HepG2 (cell line): ENCODE measurements around the gene LCN1. TPM values are rescaled to one million over a fixed set of nuclear protein-coding genes. Genes with fewer than 3 reads are reported as not detected.

Source experiments
- ATAC-seq: fragments of 200-7000 bp; cut with Tn5 transposase; 3 replicates; pipeline ENCODE4 v1.9.1; 2020; ENCODE audit warnings: mild to moderate bottlenecking, moderate library complexity
- BruUV-seq: library from RNA; stranded (reverse); fragments of 400-500 nt; replicated peaks from 2 replicates; lab custom pipeline; 2021; lab: Mats Ljungman, UMichigan
- CTCF ChIA-PET: fragments of 300-600 bp; formaldehyde crosslinking; extraction: SDS; loops from one replicate; lab custom pipeline; 2021; ENCODE audit warnings: low total read pairs, inconsistent platforms, low intra/inter-chr PET ratio; lab: Yijun Ruan, JAX
- POLR2A ChIA-PET: fragments of 350-600 bp; sonication (Branson Sonifier 250); formaldehyde crosslinking; loops from one replicate; lab custom pipeline; 2020; ENCODE audit warnings: antibody characterized with exemption, inconsistent platforms; lab: Yijun Ruan, JAX
- DNase-seq: peaks from one replicate; pipeline ENCODE4 v3.0.0-alpha.2; 2015; ENCODE audit warnings: low spot score
- FAIRE-seq: peaks from 3 replicates; lab custom pipeline; 2011; peaks lifted over from hg19 to GRCh38; lab: Jason Lieb, UNC
- H2AFZ ChIP-seq: one replicate; pipeline ENCODE4 v1.6.1; 2011; ENCODE audit warnings: low read length, inconsistent platforms
- H3K27ac ChIP-seq: fragments of 300-600 bp; 3 replicates; pipeline ENCODE4 v1.8.0; 2011; ENCODE audit warnings: mixed run types, mild to moderate bottlenecking, mixed read lengths, low read length, inconsistent platforms; ENCODE audit not compliant: insufficient read depth; ENCODE audit errors: extremely low read length
- H3K27me3 ChIP-seq, 2 experiments: fragments of 200-600 bp in 1 of 2; 2 replicates in 1 of 2; 3 replicates in 1 of 2; pipeline versions ENCODE4 v1.6.0 to v1.8.0; 2011; ENCODE audit warnings: low read length in 2 of 2, mild to moderate bottlenecking in 2 of 2, moderate library complexity in 2 of 2, inconsistent platforms in 1 of 2; ENCODE audit not compliant: insufficient read depth in 2 of 2, control insufficient read depth in 1 of 2
- H3K36me3 ChIP-seq, 2 experiments: fragments of 200-600 bp in 1 of 2; replicated peaks in 1 of 2; 2 replicates in 1 of 2; 3 replicates in 1 of 2; pipeline versions ENCODE4 v1.5.1 to v1.8.0; 2011; ENCODE audit warnings: low read length in 2 of 2, inconsistent platforms in 1 of 2; ENCODE audit not compliant: insufficient read depth in 2 of 2, control insufficient read depth in 1 of 2
- H3K4me1 ChIP-seq: 2 replicates; pipeline ENCODE4 v1.5.1; 2012; ENCODE audit warnings: low read length, inconsistent platforms; ENCODE audit not compliant: insufficient read depth
- H3K4me2 ChIP-seq: 2 replicates; pipeline ENCODE4 v1.6.0; 2011; ENCODE audit warnings: low read depth, low read length, inconsistent platforms
- H3K4me3 ChIP-seq, 3 experiments: fragments of 200-600 bp in 1 of 3; sonication (generic), shearing (Covaris generic) in 1 of 3; replicated peaks in 1 of 3; 2 replicates each; pipeline ENCODE4 v1.5.1; 2011 to 2016; ENCODE audit warnings: low read length in 3 of 3, inconsistent platforms in 2 of 3, low read depth in 2 of 3, mild to moderate bottlenecking in 2 of 3, control low read depth in 1 of 3, mixed read lengths in 1 of 3; ENCODE audit not compliant: insufficient read depth in 1 of 3
- H3K79me2 ChIP-seq: one replicate; pipeline ENCODE4 v1.6.1; 2011; ENCODE audit warnings: low read length, inconsistent platforms; ENCODE audit not compliant: insufficient read depth
- H3K9ac ChIP-seq: 2 replicates; pipeline ENCODE4 v1.6.0; 2011; ENCODE audit warnings: mild to moderate bottlenecking, low read depth, low read length, inconsistent platforms; ENCODE audit not compliant: insufficient read depth
- H3K9me3 ChIP-seq: 2 replicates; pipeline ENCODE4 v1.5.1; 2012; ENCODE audit warnings: mild to moderate bottlenecking, low read length
- H4K20me1 ChIP-seq: 2 replicates; pipeline ENCODE4 v1.6.0; 2011; ENCODE audit warnings: inconsistent platforms, mild to moderate bottlenecking, low read length, moderate library complexity; ENCODE audit not compliant: insufficient read depth
- ZNF382 ChIP-seq: sonication (generic); formaldehyde crosslinking; IDR thresholded peaks from 2 replicates; pipeline ENCODE4 v1.5.0; 2020; ENCODE audit warnings: missing genetic modification reagents, mild to moderate bottlenecking, borderline replicate concordance
- ZSCAN25 ChIP-seq: sonication (generic); formaldehyde crosslinking; IDR thresholded peaks from 2 replicates; pipeline ENCODE4 v1.8.0; 2022; ENCODE audit warnings: mild to moderate bottlenecking, missing genetic modification reagents
- WGBS: methylation state at CpG from one replicate; pipeline ENCODE4 v1.1.6; 2017; ENCODE audit warnings: low lambda C conversion rate; 5-methylcytosine and 5-hydroxymethylcytosine counted together
- in situ Hi-C: cut with HindIII; loops from 2 replicates; pipeline ENCODE4 v1.10.0; 2017; ENCODE audit warnings: low pct_unique_long_range_greater_than_20kb; ENCODE audit not compliant: extremely low pct_ligation_motif_present
- intact Hi-C: fragments of 100-400 bp; cut with micrococcal nuclease; formaldehyde crosslinking; loops from one replicate; pipeline ENCODE4 v1.10.0; 2022; ENCODE audit not compliant: unreplicated experiment
- polyA plus RNA-seq, 8 experiments: library from polyadenylated mRNA; depleted of rRNA in 3 of 8; stranded (reverse) in 7 of 8; unstranded in 1 of 8; fragments of >200 nt; fragmentation: Illumina TruSeq in 4 of 8; extraction: Trizol in 4 of 8; gene quantifications; 2 replicates each; pipeline versions ENCODE4 v1.2.1 to v1.2.3, GENCODE V29; 2011 to 2016; ENCODE audit warnings: low read depth in 4 of 8, missing spikeins in 1 of 8, mixed read lengths in 1 of 8; ENCODE audit not compliant: insufficient read depth in 1 of 8
- total RNA-seq, 5 experiments: library from RNA; depleted of rRNA; stranded (reverse); fragments of >200 nt; fragmentation: Illumina TruSeq; extraction: Trizol; gene quantifications; 2 replicates each; pipeline ENCODE4 v1.2.3, GENCODE V29; 2016; ENCODE audit warnings: low read depth in 1 of 5
- TF ChIP-seq, protein P1 (sequence below): sonication (generic); formaldehyde crosslinking; IDR thresholded peaks from 2 replicates; pipeline ENCODE4 v1.5.0; 2020; ENCODE audit warnings: missing genetic modification reagents, mild to moderate bottlenecking, borderline replicate concordance
- TF ChIP-seq, protein P2 (sequence below): sonication (generic); formaldehyde crosslinking; IDR thresholded peaks from 2 replicates; pipeline ENCODE4 v1.5.0; 2020; ENCODE audit warnings: missing genetic modification reagents, mild to moderate bottlenecking, borderline replicate concordance
- TF ChIP-seq, protein P3 (sequence below): sonication (generic); formaldehyde crosslinking; IDR thresholded peaks from 2 replicates; pipeline ENCODE4 v1.4.0; 2020; ENCODE audit warnings: missing genetic modification reagents

The LCN1 gene
- total and polyA plus RNA-seq, 2 of the 13 experiments (the other 11 are each of a cell fraction or from before 2014, with no cell fraction given): not detected

DNA sequence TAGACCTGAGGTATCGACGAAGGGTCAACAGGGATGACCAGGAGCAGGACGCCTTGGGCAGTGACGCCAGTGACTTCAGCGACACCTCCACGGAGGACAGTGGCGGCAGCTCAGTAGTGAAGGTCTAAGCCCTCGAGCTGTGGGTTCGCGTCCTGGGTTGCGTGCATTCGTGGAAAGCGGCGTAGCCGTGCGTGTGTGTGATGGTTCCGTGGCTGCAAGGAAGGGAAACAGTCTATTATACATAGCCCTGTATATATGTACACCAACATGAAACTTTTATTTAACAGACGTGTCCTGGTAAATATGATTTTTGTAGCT lies 33.3 kb upstream of the LCN1 start:
- no TSS peak for BruUV-seq
- no peak overlapping the region for H3K27ac ChIP-seq
- peaks cover 15 to 33% of the 10 kb centered on the region in 2 experiments; a peak in 4 of 5 replicates for H3K36me3 ChIP-seq
- DNase-seq: no peak
- ATAC-seq: no peak
- FAIRE-seq: no peak
- H2AFZ ChIP-seq: no peak overlapping the region
- no peaks in the 10 kb centered on the region for H3K79me2 ChIP-seq
- no peaks in the 10 kb centered on the region for H3K9me3 ChIP-seq
- TF ChIP-seq, protein P1, sequence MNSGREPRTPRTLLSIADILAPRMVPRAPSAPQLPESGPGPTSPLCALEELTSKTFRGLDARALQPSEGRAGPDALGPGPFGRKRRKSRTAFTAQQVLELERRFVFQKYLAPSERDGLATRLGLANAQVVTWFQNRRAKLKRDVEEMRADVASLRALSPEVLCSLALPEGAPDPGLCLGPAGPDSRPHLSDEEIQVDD (CRISPR knock-in tag): no peak
- no peak for TF ChIP-seq ZSCAN25 (CRISPR knock-in tag)
- TF ChIP-seq ZNF382: no peak
- TF ChIP-seq, protein P2, sequence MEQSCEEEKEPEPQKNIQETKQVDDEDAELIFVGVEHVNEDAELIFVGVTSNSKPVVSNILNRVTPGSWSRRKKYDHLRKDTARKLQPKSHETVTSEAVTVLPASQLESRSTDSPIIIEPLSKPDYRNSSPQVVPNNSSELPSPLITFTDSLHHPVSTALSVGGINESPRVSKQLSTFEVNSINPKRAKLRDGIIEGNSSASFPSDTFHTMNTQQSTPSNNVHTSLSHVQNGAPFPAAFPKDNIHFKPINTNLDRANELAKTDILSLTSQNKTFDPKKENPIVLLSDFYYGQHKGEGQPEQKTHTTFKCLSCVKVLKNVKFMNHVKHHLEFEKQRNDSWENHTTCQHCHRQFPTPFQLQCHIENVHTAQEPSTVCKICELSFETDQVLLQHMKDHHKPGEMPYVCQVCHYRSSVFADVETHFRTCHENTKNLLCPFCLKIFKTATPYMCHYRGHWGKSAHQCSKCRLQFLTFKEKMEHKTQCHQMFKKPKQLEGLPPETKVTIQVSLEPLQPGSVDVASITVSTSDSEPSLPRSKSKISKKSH (CRISPR knock-in tag): no peak
- TF ChIP-seq, protein P3, sequence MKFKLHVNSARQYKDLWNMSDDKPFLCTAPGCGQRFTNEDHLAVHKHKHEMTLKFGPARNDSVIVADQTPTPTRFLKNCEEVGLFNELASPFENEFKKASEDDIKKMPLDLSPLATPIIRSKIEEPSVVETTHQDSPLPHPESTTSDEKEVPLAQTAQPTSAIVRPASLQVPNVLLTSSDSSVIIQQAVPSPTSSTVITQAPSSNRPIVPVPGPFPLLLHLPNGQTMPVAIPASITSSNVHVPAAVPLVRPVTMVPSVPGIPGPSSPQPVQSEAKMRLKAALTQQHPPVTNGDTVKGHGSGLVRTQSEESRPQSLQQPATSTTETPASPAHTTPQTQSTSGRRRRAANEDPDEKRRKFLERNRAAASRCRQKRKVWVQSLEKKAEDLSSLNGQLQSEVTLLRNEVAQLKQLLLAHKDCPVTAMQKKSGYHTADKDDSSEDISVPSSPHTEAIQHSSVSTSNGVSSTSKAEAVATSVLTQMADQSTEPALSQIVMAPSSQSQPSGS: no peak
- no peaks in the 10 kb centered on the region for H3K27me3 ChIP-seq
- 97% methylated on average over 18 of the region's 18 CpGs for WGBS
- no peak overlapping the region for H3K4me3 ChIP-seq
- intact Hi-C loops (no loop called here), in situ Hi-C loops (no loop called here)
- H3K4me2 ChIP-seq: no peak overlapping the region
- ChIA-PET POLR2A (no interaction called here), CTCF (no interaction called here)
- H3K9ac ChIP-seq: no peak overlapping the region
- H4K20me1 ChIP-seq: no peaks in the 10 kb centered on the region
- peaks cover 43% of the 10 kb centered on the region for H3K4me1 ChIP-seq
